Stimulated activated naive CD8-positive, alpha-beta T cell treated with anti-CD3 and anti-CD28 coated beads, Interleukin-15, Interleukin-2, amounts not matched to agents 100 ng/mL and 50 ng/mL, for 24 hours (primary cell): ENCODE results near the gene BRPF3.

Experiments used
- H3K27ac Mint-ChIP-seq: one replicate; pipeline ENCODE4 v1.8.0; 2021; ENCODE audit warnings: mild to moderate bottlenecking, mixed read lengths
- H3K27me3 Mint-ChIP-seq: one replicate; pipeline ENCODE4 v1.8.0; 2021; ENCODE audit warnings: mixed read lengths
- H3K36me3 Mint-ChIP-seq: one replicate; pipeline ENCODE4 v1.8.0; 2021; ENCODE audit warnings: low read depth, mixed read lengths
- H3K4me1 Mint-ChIP-seq: one replicate; pipeline ENCODE4 v1.8.0; 2021; ENCODE audit warnings: low read depth, mixed read lengths
- H3K4me3 Mint-ChIP-seq: one replicate; pipeline ENCODE4 v1.8.0; 2021; ENCODE audit warnings: mild to moderate bottlenecking, mixed read lengths
- H3K9me3 Mint-ChIP-seq: one replicate; pipeline ENCODE4 v1.8.0; 2021; ENCODE audit warnings: mixed read lengths

Gene BRPF3

GRCh38 chr6:36187446-36187845 lies 9.1 kb upstream of the BRPF3 start:
- H3K27ac Mint-ChIP-seq: no peak overlapping the region
- no peaks in the 10 kb centered on the region for H3K36me3 Mint-ChIP-seq
- no peak overlapping the region for H3K4me3 Mint-ChIP-seq
- no peaks in the 10 kb centered on the region for H3K4me1 Mint-ChIP-seq
- H3K27me3 Mint-ChIP-seq: no peaks in the 10 kb centered on the region
- no peaks in the 10 kb centered on the region for H3K9me3 Mint-ChIP-seq

- peak overlapping the region; percentile 60 for H3K27ac Mint-ChIP-seq
- no peaks in the 10 kb centered on the region for H3K27me3 Mint-ChIP-seq
- peaks cover 13% of the 10 kb centered on the region for H3K36me3 Mint-ChIP-seq
- peak overlapping the region; percentile 75 for H3K4me3 Mint-ChIP-seq
- H3K4me1 Mint-ChIP-seq: peaks cover 40% of the 10 kb centered on the region
- no peaks in the 10 kb centered on the region for H3K9me3 Mint-ChIP-seq
Measured at GRCh38 chr6:36195471-36196112, 952 bp upstream of the BRPF3 start.

- Mint-ChIP-seq H3K36me3 (peaks cover 26% of the 10 kb centered on the region), H3K9me3 (no peaks in the 10 kb centered on the region), H3K27ac (peak overlapping the region; percentile 87), H3K27me3 (no peaks in the 10 kb centered on the region), H3K4me1 (peaks cover 51% of the 10 kb centered on the region), H3K4me3 (peak overlapping the region; percentile 87)
Measured at GRCh38 chr6:36196880-36197548, 470 bp downstream of the BRPF3 start.

GRCh38 chr6:36197739-36198221 lies 1.2 kb downstream of the BRPF3 start:
- H3K4me3 Mint-ChIP-seq: peak overlapping the region; percentile 87
- no peaks in the 10 kb centered on the region for H3K9me3 Mint-ChIP-seq
- H3K27me3 Mint-ChIP-seq: no peaks in the 10 kb centered on the region
- peaks cover 58% of the 10 kb centered on the region for H3K4me1 Mint-ChIP-seq
- H3K36me3 Mint-ChIP-seq: peaks cover 34% of the 10 kb centered on the region
- H3K27ac Mint-ChIP-seq: peak overlapping the region; percentile 87

GRCh38 chr6:36198986-36199385 lies 2.4 kb downstream of the BRPF3 start:
- H3K4me3 Mint-ChIP-seq: no peak overlapping the region
- H3K4me1 Mint-ChIP-seq: peaks cover 70% of the 10 kb centered on the region
- H3K27ac Mint-ChIP-seq: no peak overlapping the region
- no peaks in the 10 kb centered on the region for H3K27me3 Mint-ChIP-seq
- H3K9me3 Mint-ChIP-seq: no peaks in the 10 kb centered on the region
- peaks cover 46% of the 10 kb centered on the region for H3K36me3 Mint-ChIP-seq

- no peaks in the 10 kb centered on the region for H3K27me3 Mint-ChIP-seq
- no peak overlapping the region for H3K4me3 Mint-ChIP-seq
- no peaks in the 10 kb centered on the region for H3K9me3 Mint-ChIP-seq
- H3K27ac Mint-ChIP-seq: no peak overlapping the region
- H3K36me3 Mint-ChIP-seq: peaks cover 59% of the 10 kb centered on the region
- H3K4me1 Mint-ChIP-seq: peaks cover 75% of the 10 kb centered on the region
Measured at GRCh38 chr6:36200154-36200891, 3.8 kb downstream of the BRPF3 start.

GRCh38 chr6:36200998-36201596 lies 4.6 kb downstream of the BRPF3 start:
- H3K4me1 Mint-ChIP-seq: peaks cover 72% of the 10 kb centered on the region
- H3K27me3 Mint-ChIP-seq: no peaks in the 10 kb centered on the region
- H3K27ac Mint-ChIP-seq: no peak overlapping the region
- peaks cover 67% of the 10 kb centered on the region for H3K36me3 Mint-ChIP-seq
- H3K9me3 Mint-ChIP-seq: no peaks in the 10 kb centered on the region
- no peak overlapping the region for H3K4me3 Mint-ChIP-seq

- Mint-ChIP-seq H3K9me3 (no peaks in the 10 kb centered on the region), H3K27ac (no peak overlapping the region), H3K36me3 (peaks cover 72% of the 10 kb centered on the region), H3K4me1 (peaks cover 71% of the 10 kb centered on the region), H3K4me3 (no peak overlapping the region), H3K27me3 (no peaks in the 10 kb centered on the region)
Measured at GRCh38 chr6:36201612-36202011, 5.1 kb downstream of the BRPF3 start.

- Mint-ChIP-seq H3K4me3 (no peak overlapping the region), H3K27ac (no peak overlapping the region), H3K9me3 (no peaks in the 10 kb centered on the region), H3K4me1 (peaks cover 71% of the 10 kb centered on the region), H3K36me3 (peaks cover 77% of the 10 kb centered on the region), H3K27me3 (no peaks in the 10 kb centered on the region)
Measured at GRCh38 chr6:36202101-36202500, 5.6 kb downstream of the BRPF3 start.

GRCh38 chr6:36204068-36204753 lies 7.7 kb downstream of the BRPF3 start:
- H3K4me3 Mint-ChIP-seq: peak overlapping the region; percentile 19
- no peaks in the 10 kb centered on the region for H3K27me3 Mint-ChIP-seq
- H3K36me3 Mint-ChIP-seq: peaks cover 94% of the 10 kb centered on the region
- H3K27ac Mint-ChIP-seq: peak overlapping the region; percentile 46
- H3K9me3 Mint-ChIP-seq: no peaks in the 10 kb centered on the region
- H3K4me1 Mint-ChIP-seq: peaks cover 51% of the 10 kb centered on the region

GRCh38 chr6:36207155-36207554 lies 10.6 kb downstream of the BRPF3 start:
- Mint-ChIP-seq H3K4me1 (peaks cover 31% of the 10 kb centered on the region), H3K27me3 (no peaks in the 10 kb centered on the region), H3K9me3 (no peaks in the 10 kb centered on the region), H3K36me3 (peaks cover 97% of the 10 kb centered on the region), H3K27ac (no peak overlapping the region), H3K4me3 (no peak overlapping the region)

GRCh38 chr6:36209606-36210005 lies 13.1 kb downstream of the BRPF3 start:
- H3K9me3 Mint-ChIP-seq: no peaks in the 10 kb centered on the region
- H3K4me1 Mint-ChIP-seq: peaks cover 7% of the 10 kb centered on the region
- no peaks in the 10 kb centered on the region for H3K27me3 Mint-ChIP-seq
- H3K4me3 Mint-ChIP-seq: no peak overlapping the region
- H3K36me3 Mint-ChIP-seq: peaks cover 92% of the 10 kb centered on the region
- H3K27ac Mint-ChIP-seq: no peak overlapping the region

- Mint-ChIP-seq H3K27ac (no peak overlapping the region), H3K36me3 (peaks cover 90% of the 10 kb centered on the region)
Measured at GRCh38 chr6:36210182-36210581, 13.6 kb downstream of the BRPF3 start.

GRCh38 chr6:36210886-36211595 lies 14.5 kb downstream of the BRPF3 start:
- Mint-ChIP-seq H3K27me3 (no peaks in the 10 kb centered on the region), H3K4me1 (no peaks in the 10 kb centered on the region), H3K4me3 (no peak overlapping the region), H3K36me3 (peaks cover 90% of the 10 kb centered on the region), H3K9me3 (no peaks in the 10 kb centered on the region), H3K27ac (no peak overlapping the region)

More at GRCh38 chr6:36210182-36210581, 13.6 kb downstream of the BRPF3 start:
- Mint-ChIP-seq H3K27me3 (no peaks in the 10 kb centered on the region), H3K4me3 (no peak overlapping the region), H3K9me3 (no peaks in the 10 kb centered on the region), H3K4me1 (peaks cover 5% of the 10 kb centered on the region)
